Omental fat pad (tissue), 4 donors: Measurements from ENCODE around the gene MLPH. TPM values are rescaled to one million over a fixed set of nuclear protein-coding genes. Genes with fewer than 3 reads are reported as not detected.

Experiments
- ATAC-seq: fragments of 150-250 bp; one replicate; pipeline ENCODE4 v1.9.1; 2016; ENCODE audit warnings: mild to moderate bottlenecking, moderate library complexity; ENCODE audit not compliant: low FRiP score
- DNase-seq: peaks from one replicate; pipeline ENCODE4 v3.0.0-alpha.2; 2019; ENCODE audit warnings: low spot score
- total RNA-seq, 4 donors: library from RNA; depleted of rRNA; stranded (reverse); fragments of >200 nt; gene quantifications; one replicate each; pipeline ENCODE4 v1.1.0, GENCODE V29; 2016
- TF ChIP-seq, protein P1 (sequence below), 3 donors: fragments of 450-650 bp; IDR thresholded peaks; one replicate each; pipeline ENCODE4 v1.5.1; 2016 to 2017; ENCODE audit warnings: antibody characterized with exemption in 3 of 3, mild to moderate bottlenecking in 3 of 3, moderate library complexity in 2 of 3

Gene MLPH
- total RNA-seq, 4 donors from 2014 or later: 3.8 to 23.6 (median 6.4) TPM

DNA sequence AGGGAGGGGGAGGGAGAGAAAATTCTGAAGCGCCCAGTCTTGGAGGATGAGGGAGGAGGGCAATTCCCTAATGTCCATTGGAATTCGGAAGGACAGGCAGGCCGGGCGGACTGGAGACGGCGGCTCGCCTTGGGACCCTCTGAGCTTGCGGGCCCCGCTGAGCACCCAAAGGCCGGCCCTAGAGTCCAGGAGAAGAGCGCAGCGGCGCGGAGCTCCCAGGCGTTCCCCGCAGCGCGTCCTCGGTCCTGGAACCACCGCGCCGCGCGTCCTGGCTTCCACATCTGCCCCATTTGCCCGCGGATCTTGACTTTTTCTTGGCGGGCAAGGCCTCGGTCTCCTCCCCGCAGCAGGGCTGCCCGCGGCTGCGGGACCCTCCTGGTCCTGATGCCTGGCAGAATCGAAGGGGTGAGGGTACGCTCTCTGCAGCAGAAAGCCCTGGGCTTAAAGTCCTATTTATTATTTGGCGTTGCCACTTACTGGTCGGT lies 675 bp upstream of the MLPH start:
- TF ChIP-seq, protein P1, sequence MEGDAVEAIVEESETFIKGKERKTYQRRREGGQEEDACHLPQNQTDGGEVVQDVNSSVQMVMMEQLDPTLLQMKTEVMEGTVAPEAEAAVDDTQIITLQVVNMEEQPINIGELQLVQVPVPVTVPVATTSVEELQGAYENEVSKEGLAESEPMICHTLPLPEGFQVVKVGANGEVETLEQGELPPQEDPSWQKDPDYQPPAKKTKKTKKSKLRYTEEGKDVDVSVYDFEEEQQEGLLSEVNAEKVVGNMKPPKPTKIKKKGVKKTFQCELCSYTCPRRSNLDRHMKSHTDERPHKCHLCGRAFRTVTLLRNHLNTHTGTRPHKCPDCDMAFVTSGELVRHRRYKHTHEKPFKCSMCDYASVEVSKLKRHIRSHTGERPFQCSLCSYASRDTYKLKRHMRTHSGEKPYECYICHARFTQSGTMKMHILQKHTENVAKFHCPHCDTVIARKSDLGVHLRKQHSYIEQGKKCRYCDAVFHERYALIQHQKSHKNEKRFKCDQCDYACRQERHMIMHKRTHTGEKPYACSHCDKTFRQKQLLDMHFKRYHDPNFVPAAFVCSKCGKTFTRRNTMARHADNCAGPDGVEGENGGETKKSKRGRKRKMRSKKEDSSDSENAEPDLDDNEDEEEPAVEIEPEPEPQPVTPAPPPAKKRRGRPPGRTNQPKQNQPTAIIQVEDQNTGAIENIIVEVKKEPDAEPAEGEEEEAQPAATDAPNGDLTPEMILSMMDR (IDR thresholded peaks at IDR 0.05): no peak
- ATAC-seq: no peak
- DNase-seq: no peak

DNA sequence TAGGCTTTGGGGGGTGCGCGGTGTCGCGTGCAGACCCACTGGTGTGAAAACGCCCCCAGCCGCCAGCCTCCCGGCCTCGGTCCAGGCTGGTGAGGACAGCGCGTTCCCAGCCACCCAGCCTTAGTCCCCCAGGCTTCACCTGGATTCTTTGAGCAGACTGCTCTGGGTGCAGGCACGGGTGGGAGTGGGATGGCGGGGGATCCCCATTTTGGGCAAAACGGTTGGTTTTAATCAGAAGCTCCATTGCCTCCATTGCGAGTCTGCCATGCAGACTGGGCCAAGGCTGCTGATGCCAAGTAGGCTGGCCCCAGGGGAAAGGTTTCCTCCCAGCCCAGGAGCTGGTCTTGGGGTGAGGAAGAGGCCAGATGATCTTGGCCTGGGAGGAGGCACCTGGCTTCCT lies 445 bp downstream of the MLPH start:
- DNase-seq (no peak), ATAC-seq (no peak)
- TF ChIP-seq, protein P1 (IDR thresholded peaks at IDR 0.05): no peak

DNA sequence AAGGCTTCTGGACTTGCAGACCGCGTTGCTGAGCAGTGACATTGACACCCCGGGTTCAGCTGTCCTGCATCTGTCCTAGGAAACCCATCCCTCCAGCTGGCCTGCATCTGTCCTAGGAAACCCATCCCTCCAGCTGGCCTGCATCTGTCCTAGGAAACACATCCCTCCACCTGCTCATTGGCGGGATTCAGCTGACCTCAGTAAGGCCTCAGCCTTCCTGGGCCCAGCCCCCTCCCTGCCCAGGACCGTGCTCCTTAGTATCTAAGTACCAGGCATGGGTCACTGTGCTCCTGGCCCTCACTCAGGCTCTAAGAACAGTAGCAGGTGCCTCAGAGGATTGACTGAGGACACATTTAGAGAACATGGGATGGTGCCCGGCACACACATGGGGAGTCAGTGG lies 1.2 kb downstream of the MLPH start:
- DNase-seq (no peak), ATAC-seq (no peak)
- TF ChIP-seq, protein P1 (IDR thresholded peaks at IDR 0.05): no peak

DNA sequence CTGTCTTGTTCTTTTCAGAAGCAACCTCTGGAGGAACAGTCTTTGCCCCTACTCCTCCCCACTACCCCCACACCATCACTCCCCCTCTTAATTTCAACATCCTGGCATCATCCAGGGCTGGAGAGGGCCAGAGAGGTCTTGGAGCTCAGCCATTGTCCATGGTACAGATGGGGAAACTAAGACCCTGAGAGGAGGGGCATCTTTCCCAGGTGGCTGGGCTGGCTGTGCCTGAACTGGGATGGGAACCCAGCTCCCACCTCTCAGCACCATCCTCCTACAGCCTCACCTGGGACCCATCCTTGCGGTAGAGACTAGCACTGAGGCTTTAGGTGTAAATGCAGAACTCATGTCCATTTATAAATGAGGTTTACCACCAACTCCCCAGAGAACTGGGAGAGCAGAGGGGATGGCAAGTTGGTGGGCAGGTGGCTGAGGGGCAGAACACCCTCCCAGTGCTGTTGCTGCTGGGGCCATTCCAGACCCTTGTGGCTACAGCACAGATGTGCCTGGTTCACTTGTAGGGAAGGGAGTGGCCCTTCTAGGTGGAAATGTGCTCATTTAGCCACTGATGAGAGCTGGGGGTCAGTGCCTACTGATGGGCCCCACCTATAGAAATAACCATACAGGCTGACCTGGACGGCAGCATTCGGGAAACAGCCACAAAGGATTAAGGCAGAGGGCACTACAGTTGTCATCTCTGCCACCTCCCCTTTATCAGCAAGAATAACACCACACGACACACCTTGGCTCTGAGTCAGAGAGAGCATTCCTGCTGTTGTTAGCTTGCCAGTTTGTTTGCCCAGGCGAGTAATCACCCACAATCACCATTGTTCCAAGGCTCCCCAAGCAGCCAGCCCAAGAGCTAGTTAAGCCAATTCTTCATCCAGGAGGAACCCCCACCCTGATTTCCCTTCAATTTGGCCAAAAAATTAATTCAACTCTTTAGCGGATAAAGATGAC lies 2.1 kb downstream of the MLPH start:
- TF ChIP-seq, protein P1 (IDR thresholded peaks at IDR 0.05): no peak
- no peak for ATAC-seq
- no peak for DNase-seq

DNA sequence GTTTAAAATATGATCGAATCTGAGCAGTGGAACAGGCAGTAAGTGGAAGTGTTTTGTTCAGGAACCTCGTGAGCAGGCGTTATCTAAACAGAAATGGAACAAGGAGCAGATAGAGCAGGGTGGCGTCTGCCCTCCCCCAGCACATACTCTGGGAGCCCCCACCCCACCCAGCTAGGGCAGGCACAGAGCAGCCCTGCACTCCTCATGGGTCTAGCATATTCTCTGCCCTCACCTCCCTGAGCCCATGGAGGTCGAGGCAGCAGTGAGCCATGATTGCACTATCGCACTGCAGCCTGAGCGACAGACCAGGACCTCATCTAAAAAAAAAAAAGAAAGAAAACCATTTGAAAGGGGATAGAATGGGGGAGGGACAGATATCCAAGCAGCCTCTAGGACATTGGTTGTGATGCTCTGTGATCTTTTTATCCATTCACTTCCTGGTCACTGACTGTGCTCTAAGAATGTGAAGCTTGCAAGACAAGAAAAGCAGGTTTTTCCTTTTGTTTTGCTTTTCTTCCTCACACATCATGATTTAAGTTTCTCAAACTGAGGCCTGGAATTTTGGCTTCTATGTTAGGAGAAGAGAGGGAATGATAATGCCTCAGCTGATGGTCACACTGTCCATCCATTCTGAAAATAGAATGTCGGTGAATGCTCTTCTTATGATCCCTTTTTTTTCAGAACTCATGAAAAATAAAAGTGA lies 3.1 kb downstream of the MLPH start:
- no peak for DNase-seq
- no peak for ATAC-seq
- TF ChIP-seq, protein P1 (IDR thresholded peaks at IDR 0.05): no peak

DNA sequence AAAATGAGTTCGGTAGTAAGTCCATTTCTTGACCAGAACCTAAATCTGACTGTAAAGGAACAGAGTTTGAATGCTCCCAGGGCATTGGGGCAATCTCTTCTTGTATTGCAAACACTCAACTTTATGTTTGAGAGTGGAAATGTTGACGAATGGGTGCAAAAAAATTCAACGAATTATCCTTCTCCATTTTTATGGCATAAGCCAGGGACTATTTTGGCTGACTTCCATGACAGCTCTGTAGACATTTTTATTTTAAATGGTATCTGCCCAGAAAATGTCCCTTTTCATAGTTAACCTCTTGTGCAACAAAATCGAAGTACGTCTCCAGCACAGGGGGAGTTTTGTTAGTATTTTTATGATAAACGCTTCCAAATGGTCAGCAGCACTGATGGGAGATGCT lies 3.7 kb downstream of the MLPH start:
- ATAC-seq (no peak), DNase-seq (no peak)
- TF ChIP-seq, protein P1 (IDR thresholded peaks at IDR 0.05): no peak
